WTC11 (cell line): ENCODE results near the gene BCAS3. TPM values are rescaled to one million over a fixed set of nuclear protein-coding genes. Genes with fewer than 3 reads are reported as not detected.

Experiments
- ATAC-seq: fragments of 200-7000 bp; cut with Tn5 transposase; 2 replicates; pipeline ENCODE4 v1.10.0; 2021; ENCODE audit warnings: mild to moderate bottlenecking, moderate library complexity
- CTCF ChIA-PET: fragments of 300-600 bp; sonication (Branson Sonifier 250); formaldehyde crosslinking; loops from one replicate; lab custom pipeline; 2021; ENCODE audit warnings: antibody characterized with exemption; lab: Charles Lee
- POLR2A ChIA-PET: fragments of 350-600 bp; sonication (Branson Sonifier 250); formaldehyde crosslinking; loops from one replicate; lab custom pipeline; 2021; ENCODE audit warnings: antibody characterized with exemption; lab: Charles Lee
- DNase-seq: peaks from one replicate; pipeline ENCODE4 v3.0.0; 2021; ENCODE audit warnings: low spot score
- H3K27ac Mint-ChIP-seq: 2 replicates; pipeline ENCODE4 v1.8.0; 2021; ENCODE audit warnings: mixed read lengths
- H3K27me3 Mint-ChIP-seq: 2 replicates; pipeline ENCODE4 v1.8.0; 2021; ENCODE audit warnings: low read depth, mild to moderate bottlenecking, moderate library complexity, mixed read lengths
- H3K36me3 Mint-ChIP-seq: 2 replicates; pipeline ENCODE4 v1.8.0; 2021; ENCODE audit warnings: mixed read lengths
- H3K4me1 Mint-ChIP-seq: 2 replicates; pipeline ENCODE4 v1.8.0; 2022; ENCODE audit warnings: mixed read lengths
- H3K4me3 Mint-ChIP-seq: 2 replicates; pipeline ENCODE4 v1.8.0; 2021; ENCODE audit warnings: mild to moderate bottlenecking, moderate library complexity, mixed read lengths
- H3K9me3 Mint-ChIP-seq: 2 replicates; pipeline ENCODE4 v1.8.0; 2021; ENCODE audit warnings: mixed read lengths
- ATF1 ChIP-seq: sonication (generic); formaldehyde crosslinking; IDR thresholded peaks from 2 replicates; pipeline ENCODE4 v1.8.1; 2023; ENCODE audit warnings: mild to moderate bottlenecking, moderate library complexity, missing genetic modification reagents
- E2F1 ChIP-seq: sonication (generic); formaldehyde crosslinking; IDR thresholded peaks from 2 replicates; pipeline ENCODE4 v1.8.0; 2022; ENCODE audit warnings: mild to moderate bottlenecking, missing genetic modification reagents
- E2F4 ChIP-seq: sonication (generic); formaldehyde crosslinking; IDR thresholded peaks from 2 replicates; pipeline ENCODE4 v1.8.1; 2022; ENCODE audit warnings: low read depth, mild to moderate bottlenecking, moderate library complexity, missing genetic modification reagents, borderline replicate concordance
- E2F5 ChIP-seq: sonication (generic); formaldehyde crosslinking; IDR thresholded peaks from 2 replicates; pipeline ENCODE4 v1.8.1; 2022; ENCODE audit warnings: mild to moderate bottlenecking, moderate library complexity, missing genetic modification reagents
- ELF4 ChIP-seq: sonication (generic); formaldehyde crosslinking; IDR thresholded peaks from 2 replicates; pipeline ENCODE4 v1.8.1; 2022; ENCODE audit warnings: low read depth, mild to moderate bottlenecking, moderate library complexity, missing genetic modification reagents
- FOXK1 ChIP-seq: sonication (generic); formaldehyde crosslinking; IDR thresholded peaks from 2 replicates; pipeline ENCODE4 v1.8.0; 2022; ENCODE audit warnings: mild to moderate bottlenecking, moderate library complexity, missing genetic modification reagents
- GTF2I ChIP-seq: fragments of 250-450 bp; sonication (Bioruptor Pico); conservative IDR thresholded peaks from 2 replicates; pipeline ENCODE4 v1.4.0; 2021; ENCODE audit warnings: mild to moderate bottlenecking
- MLX ChIP-seq: sonication (generic); formaldehyde crosslinking; IDR thresholded peaks from 2 replicates; pipeline ENCODE4 v1.8.1; 2023; ENCODE audit warnings: mild to moderate bottlenecking, missing genetic modification reagents, moderate library complexity
- NR3C1 ChIP-seq: sonication (generic); formaldehyde crosslinking; conservative IDR thresholded peaks from 2 replicates; pipeline ENCODE4 v1.8.1; 2023; ENCODE audit warnings: low read depth, mild to moderate bottlenecking, missing genetic modification reagents
- RORB ChIP-seq: fragments of 250-450 bp; sonication (Bioruptor Pico); IDR thresholded peaks from 2 replicates; pipeline ENCODE4 v1.9.0; 2021; ENCODE audit warnings: mild to moderate bottlenecking
- ZBTB21 ChIP-seq: sonication (generic); formaldehyde crosslinking; IDR thresholded peaks from 2 replicates; pipeline ENCODE4 v1.8.1; 2023; ENCODE audit warnings: mild to moderate bottlenecking, missing genetic modification reagents, borderline replicate concordance
- ZMAT4 ChIP-seq: fragments of 250-450 bp; sonication (Bioruptor Pico); IDR thresholded peaks from 2 replicates; pipeline ENCODE4 v1.9.0; 2021; ENCODE audit warnings: mild to moderate bottlenecking
- ZNF425 ChIP-seq: fragments of 250-450 bp; sonication (Bioruptor Pico); conservative IDR thresholded peaks from 2 replicates; pipeline ENCODE4 v1.9.0; 2021; ENCODE audit warnings: mild to moderate bottlenecking
- ZNF532 ChIP-seq: fragments of 250-450 bp; sonication (Bioruptor Pico); IDR thresholded peaks from 2 replicates; pipeline ENCODE4 v1.9.0; 2021; ENCODE audit warnings: mild to moderate bottlenecking, borderline replicate concordance
- ZNF671 ChIP-seq: fragments of 250-450 bp; sonication (Bioruptor Pico); IDR thresholded peaks from 2 replicates; pipeline ENCODE4 v1.8.0; 2021; ENCODE audit warnings: mild to moderate bottlenecking
- total RNA-seq: library from RNA; stranded (reverse); gene quantifications from 3 replicates; pipeline ENCODE4 v1.2.3, GENCODE V29; 2021

The BCAS3 gene
- total RNA-seq, 1 experiment from 2014 or later = 15.5 TPM

- no peak for TF ChIP-seq E2F1 (CRISPR knock-in tag)
- TF ChIP-seq NR3C1 (CRISPR knock-in tag) = no peak
- TF ChIP-seq ZMAT4 (CRISPR knock-in tag) = no peak
- no peak for TF ChIP-seq E2F4
- TF ChIP-seq FOXK1 (CRISPR knock-in tag) = peak; percentile 100
- no peak for TF ChIP-seq GTF2I
- no peak for TF ChIP-seq ZNF425 (CRISPR knock-in tag)
- TF ChIP-seq ATF1 (CRISPR knock-in tag) = no peak
- no peak for TF ChIP-seq E2F5 (CRISPR knock-in tag)
- TF ChIP-seq MLX = no peak
- no peak for TF ChIP-seq ELF4 (CRISPR knock-in tag)
Observed at GRCh38 chr17:60677308-60678117, at the start of gene BCAS3 (continued).

- ChIA-PET POLR2A (no interaction called here), CTCF (no interaction called here)
- Mint-ChIP-seq H3K27ac (no peak overlapping the region), H3K4me1 (no peaks in the 10 kb centered on the region), H3K4me3 (no peak overlapping the region), H3K36me3 (no peaks in the 10 kb centered on the region), H3K27me3 (no peaks in the 10 kb centered on the region), H3K9me3 (no peaks in the 10 kb centered on the region)
- TF ChIP-seq ZBTB21 (no peak), RORB (CRISPR knock-in tag) (no peak), ZNF532 (CRISPR knock-in tag) (no peak), ZNF671 (CRISPR knock-in tag) (no peak), GTF2I (no peak)
- DNase-seq (no peak), ATAC-seq (no peak)
Observed at GRCh38 chr17:60628252-60628889, 49.3 kb upstream of the BCAS3 start.
